Measurements from ENCODE around the gene RYR1. TPM values are rescaled to one million over a fixed set of nuclear protein-coding genes. Genes with fewer than 3 reads are reported as not detected.

RYR1 gene
- total and polyA plus RNA-seq, 2 experiments from 2014 or later: 0.07 to 0.21 TPM

GRCh38 chr19:38421856-38422255 lies 11.6 kb upstream of the RYR1 start:
- H3K4me2 ChIP-seq: no peak overlapping the region
- no peaks in the 10 kb centered on the region for H3K36me3 ChIP-seq (replicated peaks; ENCODE audit: insufficient read depth, low read depth)
- no peaks in the 10 kb centered on the region for H3K9me2 ChIP-seq (replicated peaks; ENCODE audit: insufficient read depth)
- H4K20me1 ChIP-seq (ENCODE audit: insufficient read depth, poor library complexity, severe bottlenecking): no peaks in the 10 kb centered on the region
- WGBS (ENCODE audit: low lambda C conversion rate, missing lambda C conversion rate): 91% methylated on average over 14 of the region's 14 CpGs
- no peaks in the 10 kb centered on the region for H3K9me3 ChIP-seq (ENCODE audit: low read depth)
- H3K27me3 ChIP-seq: no peaks in the 10 kb centered on the region
- TF ChIP-seq CTCF (IDR thresholded peaks at IDR 0.05; ENCODE audit: poor library complexity) (no peak), EZH2phosphoT487 (IDR thresholded peaks at IDR 0.05; ENCODE audit: low read depth, severe bottlenecking, unreplicated experiment) (no peak), EZH2 (IDR thresholded peaks at IDR 0.05; ENCODE audit: borderline replicate concordance) (no peak)
- H3K27ac ChIP-seq: no peak overlapping the region
- H2AFZ ChIP-seq: no peak overlapping the region
- DNase-seq (ENCODE audit: low spot score): no peak
- no peaks in the 10 kb centered on the region for H3K79me2 ChIP-seq
- no peak overlapping the region for H3K4me3 ChIP-seq
- H3K4me1 ChIP-seq (ENCODE audit: insufficient read depth): peaks cover 8% of the 10 kb centered on the region

GRCh38 chr19:38422438-38422837 lies 11.1 kb upstream of the RYR1 start:
- Histone ChIP-seq H3K9me3 (ENCODE audit: low read depth) (no peaks in the 10 kb centered on the region), H3K9me2 (replicated peaks; ENCODE audit: insufficient read depth) (no peaks in the 10 kb centered on the region), H3K36me3 (replicated peaks; ENCODE audit: insufficient read depth, low read depth) (no peaks in the 10 kb centered on the region), H3K4me2 (no peak overlapping the region), H3K4me1 (ENCODE audit: insufficient read depth) (peaks cover 8% of the 10 kb centered on the region), H4K20me1 (ENCODE audit: insufficient read depth, poor library complexity, severe bottlenecking) (no peaks in the 10 kb centered on the region), H3K79me2 (no peaks in the 10 kb centered on the region), H3K27me3 (no peaks in the 10 kb centered on the region), H3K27ac (no peak overlapping the region), H2AFZ (no peak overlapping the region), H3K4me3 (no peak overlapping the region)
- WGBS (ENCODE audit: low lambda C conversion rate, missing lambda C conversion rate): 93% methylated on average over 7 of the region's 7 CpGs
- no peak for DNase-seq (ENCODE audit: low spot score)
- TF ChIP-seq EZH2 (IDR thresholded peaks at IDR 0.05; ENCODE audit: borderline replicate concordance) (no peak), CTCF (IDR thresholded peaks at IDR 0.05; ENCODE audit: poor library complexity) (no peak), EZH2phosphoT487 (IDR thresholded peaks at IDR 0.05; ENCODE audit: low read depth, severe bottlenecking, unreplicated experiment) (no peak)

- H3K27me3 ChIP-seq: no peaks in the 10 kb centered on the region
- H3K4me2 ChIP-seq: no peak overlapping the region
- H3K4me1 ChIP-seq (ENCODE audit: insufficient read depth): no peaks in the 10 kb centered on the region
- DNase-seq (ENCODE audit: low spot score): no peak
- no peak overlapping the region for H3K4me3 ChIP-seq
- WGBS (ENCODE audit: low lambda C conversion rate, missing lambda C conversion rate): 64% methylated on average over 5 of the region's 5 CpGs
- no peaks in the 10 kb centered on the region for H3K9me3 ChIP-seq (ENCODE audit: low read depth)
- no peaks in the 10 kb centered on the region for H3K9me2 ChIP-seq (replicated peaks; ENCODE audit: insufficient read depth)
- H3K27ac ChIP-seq: no peak overlapping the region
- no peaks in the 10 kb centered on the region for H3K79me2 ChIP-seq
- no peak for TF ChIP-seq EZH2 (IDR thresholded peaks at IDR 0.05; ENCODE audit: borderline replicate concordance)
- TF ChIP-seq CTCF (IDR thresholded peaks at IDR 0.05; ENCODE audit: poor library complexity): no peak
- TF ChIP-seq EZH2phosphoT487 (IDR thresholded peaks at IDR 0.05; ENCODE audit: low read depth, severe bottlenecking, unreplicated experiment): no peak
- H2AFZ ChIP-seq: no peak overlapping the region
- no peaks in the 10 kb centered on the region for H3K36me3 ChIP-seq (replicated peaks; ENCODE audit: insufficient read depth, low read depth)
- no peaks in the 10 kb centered on the region for H4K20me1 ChIP-seq (ENCODE audit: insufficient read depth, poor library complexity, severe bottlenecking)
Observed at GRCh38 chr19:38424272-38424671, 9.2 kb upstream of the RYR1 start.

Data from hepatocyte (in vitro differentiated cells).